ENCODE data around the gene EXOC6B.

DNA sequence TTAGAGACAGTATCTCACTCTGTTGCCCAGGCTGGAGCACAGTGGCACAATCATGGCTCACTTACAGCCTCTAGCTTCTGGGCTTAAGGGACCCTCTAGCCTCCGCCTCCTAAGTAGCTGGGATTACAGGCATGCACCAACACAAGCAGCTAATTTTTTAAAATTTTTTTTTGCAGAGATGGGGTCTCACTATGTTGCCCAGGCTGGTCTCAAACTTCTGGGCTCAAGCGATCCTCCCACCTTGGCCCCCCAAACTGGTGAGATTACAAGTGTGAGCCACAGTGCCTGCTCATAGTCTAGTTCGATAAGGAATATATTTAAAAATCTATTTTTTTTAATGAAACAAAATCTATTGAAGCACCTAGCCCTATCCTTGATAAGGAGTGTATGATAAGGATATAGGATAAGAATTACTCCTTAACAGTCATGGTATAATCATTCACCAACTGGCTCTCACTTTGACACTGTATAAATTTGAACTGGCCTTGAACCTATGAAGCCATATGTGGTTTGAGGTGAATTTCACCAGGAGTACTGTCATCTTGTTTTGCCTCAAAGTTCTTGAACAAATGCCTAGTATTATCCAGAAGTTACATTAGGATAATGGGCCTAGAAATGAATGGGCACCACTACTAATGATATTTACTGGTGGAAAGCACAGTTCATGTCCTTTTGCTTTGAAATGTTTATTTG, 71.1 kb downstream of the EXOC6B start:
- TF ChIP-seq, protein P1, sequence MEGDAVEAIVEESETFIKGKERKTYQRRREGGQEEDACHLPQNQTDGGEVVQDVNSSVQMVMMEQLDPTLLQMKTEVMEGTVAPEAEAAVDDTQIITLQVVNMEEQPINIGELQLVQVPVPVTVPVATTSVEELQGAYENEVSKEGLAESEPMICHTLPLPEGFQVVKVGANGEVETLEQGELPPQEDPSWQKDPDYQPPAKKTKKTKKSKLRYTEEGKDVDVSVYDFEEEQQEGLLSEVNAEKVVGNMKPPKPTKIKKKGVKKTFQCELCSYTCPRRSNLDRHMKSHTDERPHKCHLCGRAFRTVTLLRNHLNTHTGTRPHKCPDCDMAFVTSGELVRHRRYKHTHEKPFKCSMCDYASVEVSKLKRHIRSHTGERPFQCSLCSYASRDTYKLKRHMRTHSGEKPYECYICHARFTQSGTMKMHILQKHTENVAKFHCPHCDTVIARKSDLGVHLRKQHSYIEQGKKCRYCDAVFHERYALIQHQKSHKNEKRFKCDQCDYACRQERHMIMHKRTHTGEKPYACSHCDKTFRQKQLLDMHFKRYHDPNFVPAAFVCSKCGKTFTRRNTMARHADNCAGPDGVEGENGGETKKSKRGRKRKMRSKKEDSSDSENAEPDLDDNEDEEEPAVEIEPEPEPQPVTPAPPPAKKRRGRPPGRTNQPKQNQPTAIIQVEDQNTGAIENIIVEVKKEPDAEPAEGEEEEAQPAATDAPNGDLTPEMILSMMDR (IDR thresholded peaks at IDR 0.05): no peak
- TF ChIP-seq POLR2A (IDR thresholded peaks at IDR 0.05): no peak

All from heart left ventricle (tissue), 13 donors.